H1 (cell line): ENCODE data around the gene TAS2R30. TPM values are rescaled to one million over a fixed set of nuclear protein-coding genes. Genes with fewer than 3 reads are reported as not detected.

Source experiments
- CTCF ChIA-PET: fragments of 300-600 bp; sonication (Branson Sonifier 250); formaldehyde crosslinking; loops from one replicate; lab custom pipeline; 2021; ENCODE audit not compliant: partially characterized antibody; lab: Charles Lee
- POLR2A ChIA-PET: fragments of 300-600 bp; sonication (Branson Sonifier 250); formaldehyde crosslinking; loops from one replicate; lab custom pipeline; 2021; ENCODE audit warnings: inconsistent platforms; ENCODE audit not compliant: partially characterized antibody; lab: Charles Lee
- DNase-seq, 2 experiments: peaks; one replicate each; pipeline versions ENCODE4 v3.0.0 to v3.0.0-alpha.2; 2010 to 2022; ENCODE audit warnings: low spot score in 2 of 2, low read depth in 1 of 2, mixed read lengths in 1 of 2
- FAIRE-seq: peaks from 2 replicates; lab custom pipeline; 2011; peaks lifted over from hg19 to GRCh38; lab: Jason Lieb, UNC
- H2AFZ ChIP-seq: 2 replicates; pipeline ENCODE4 v1.8.1; 2012; ENCODE audit warnings: low read length, inconsistent platforms
- H2AK5ac ChIP-seq: 2 replicates; pipeline ENCODE4 v1.6.1; 2013; ENCODE audit warnings: low read depth, low read length
- H2BK120ac ChIP-seq: replicated peaks from 2 replicates; pipeline ENCODE3; 2013; ENCODE audit warnings: low read depth, low read length, inconsistent platforms
- H2BK12ac ChIP-seq: 2 replicates; pipeline ENCODE4 v1.6.1; 2013; ENCODE audit warnings: low read depth, low read length
- H2BK15ac ChIP-seq: 2 replicates; pipeline ENCODE4 v1.6.1; 2013; ENCODE audit warnings: low read length
- H2BK20ac ChIP-seq: 2 replicates; pipeline ENCODE4 v1.6.1; 2013; ENCODE audit warnings: low read length
- H2BK5ac ChIP-seq: 2 replicates; pipeline ENCODE4 v1.6.1; 2013; ENCODE audit warnings: low read depth, low read length
- H3K14ac ChIP-seq: 2 replicates; pipeline ENCODE4 v1.6.1; 2013; ENCODE audit warnings: inconsistent platforms; ENCODE audit not compliant: insufficient read length
- H3K18ac ChIP-seq: 2 replicates; pipeline ENCODE4 v1.6.1; 2013; ENCODE audit warnings: low read length; ENCODE audit errors: extremely low read depth
- H3K23ac ChIP-seq: 2 replicates; pipeline ENCODE4 v1.6.1; 2013; ENCODE audit warnings: inconsistent platforms; ENCODE audit not compliant: insufficient read length
- H3K23me2 ChIP-seq: 2 replicates; pipeline ENCODE4 v1.6.1; 2013; ENCODE audit warnings: low read depth, low read length
- H3K27ac ChIP-seq: 2 replicates; pipeline ENCODE4 v1.6.1; 2011; ENCODE audit warnings: low read depth, low read length, inconsistent platforms
- H3K27me3 ChIP-seq, 4 experiments: replicated peaks in 1 of 4; 1 replicate in 1 of 4; 2 replicates in 3 of 4; pipeline versions ENCODE4 v1.6.1 to v1.8.1; 2011 to 2013; ENCODE audit warnings: low read length in 3 of 4, mild to moderate bottlenecking in 3 of 4, inconsistent platforms in 2 of 4, mixed read lengths in 2 of 4, moderate library complexity in 1 of 4; ENCODE audit not compliant: control insufficient read depth in 3 of 4, insufficient read depth in 3 of 4; ENCODE audit errors: extremely low read depth in 1 of 4
- H3K36me3 ChIP-seq, 4 experiments: 2 replicates each; pipeline versions ENCODE4 v1.6.1 to v1.8.1; 2011 to 2013; ENCODE audit warnings: mild to moderate bottlenecking in 4 of 4, low read length in 3 of 4, moderate library complexity in 2 of 4, control low read depth in 1 of 4, inconsistent platforms in 1 of 4; ENCODE audit not compliant: insufficient read depth in 4 of 4, control insufficient read depth in 2 of 4
- H3K4ac ChIP-seq: replicated peaks from 2 replicates; pipeline ENCODE3; 2013; ENCODE audit warnings: low read length, low read depth, mixed read lengths, inconsistent platforms; ENCODE audit not compliant: insufficient read length
- H3K4me1 ChIP-seq, 4 experiments: replicated peaks in 1 of 4; 1 replicate in 1 of 4; 2 replicates in 3 of 4; pipeline versions ENCODE4 v1.6.1 to v1.8.1; 2011 to 2013; ENCODE audit warnings: low read length in 3 of 4, inconsistent platforms in 2 of 4, mixed read lengths in 1 of 4; ENCODE audit not compliant: insufficient read depth in 4 of 4, control insufficient read depth in 3 of 4
- H3K4me2 ChIP-seq, 2 experiments: 2 replicates each; pipeline versions ENCODE4 v1.6.1 to v1.8.1; 2011 to 2013; ENCODE audit warnings: low read depth in 2 of 2, low read length in 2 of 2, control low read depth in 1 of 2, inconsistent platforms in 1 of 2, mild to moderate bottlenecking in 1 of 2; ENCODE audit not compliant: insufficient read depth in 1 of 2
- H3K4me3 ChIP-seq, 4 experiments: fragments of 200-600, 300-600 bp in 1 of 4; sonication (generic), shearing (Covaris generic), sonication (Bioruptor Twin) in 1 of 4; 2 replicates each; pipeline versions ENCODE4 v1.5.1 to v1.8.1; 2011 to 2016; ENCODE audit warnings: low read length in 4 of 4, low read depth in 3 of 4, control low read depth in 2 of 4, inconsistent platforms in 2 of 4, mild to moderate bottlenecking in 2 of 4, mixed read lengths in 1 of 4, moderate library complexity in 1 of 4; ENCODE audit not compliant: insufficient read depth in 2 of 4; ENCODE audit errors: extremely low read depth in 1 of 4
- H3K56ac ChIP-seq: replicated peaks from 2 replicates; pipeline ENCODE3; 2013; ENCODE audit warnings: low read depth, mild to moderate bottlenecking, mixed read lengths, low read length, inconsistent platforms; ENCODE audit not compliant: insufficient read length
- H3K79me1 ChIP-seq: 2 replicates; pipeline ENCODE4 v1.6.1; 2013; ENCODE audit warnings: low read depth, low read length, control low read depth
- H3K79me2 ChIP-seq, 2 experiments: 2 replicates each; pipeline versions ENCODE4 v1.6.1 to v1.8.1; 2012 to 2013; ENCODE audit warnings: low read length in 2 of 2, mild to moderate bottlenecking in 2 of 2, inconsistent platforms in 1 of 2; ENCODE audit not compliant: insufficient read depth in 2 of 2, control insufficient read depth in 1 of 2
- H3K9ac ChIP-seq, 4 experiments: replicated peaks in 1 of 4; 1 replicate in 1 of 4; 2 replicates in 3 of 4; pipeline versions ENCODE4 v1.6.1 to v1.8.1; 2011 to 2013; ENCODE audit warnings: low read depth in 3 of 4, low read length in 3 of 4, control low read depth in 2 of 4, mild to moderate bottlenecking in 2 of 4, moderate library complexity in 2 of 4, inconsistent platforms in 1 of 4; ENCODE audit errors: extremely low read depth in 1 of 4
- H3K9me3 ChIP-seq, 2 experiments: 2 replicates each; pipeline versions ENCODE4 v1.6.1 to v1.8.1; 2012 to 2013; ENCODE audit warnings: mild to moderate bottlenecking in 2 of 2, moderate library complexity in 2 of 2, control low read depth in 1 of 2, inconsistent platforms in 1 of 2, low read depth in 1 of 2, low read length in 1 of 2, mixed read lengths in 1 of 2; ENCODE audit not compliant: insufficient read depth in 2 of 2
- H4K20me1 ChIP-seq, 2 experiments: replicated peaks in 1 of 2; 2 replicates each; pipeline versions ENCODE3 to v1.8.1; 2011 to 2013; ENCODE audit warnings: inconsistent platforms in 2 of 2, low read length in 2 of 2, mild to moderate bottlenecking in 1 of 2; ENCODE audit not compliant: insufficient read depth in 2 of 2, control insufficient read depth in 1 of 2
- H4K5ac ChIP-seq: 2 replicates; pipeline ENCODE4 v1.6.1; 2013; ENCODE audit warnings: low read length, low read depth, mixed read lengths, inconsistent platforms; ENCODE audit not compliant: insufficient read length
- H4K8ac ChIP-seq: 2 replicates; pipeline ENCODE4 v1.8.0; 2013; ENCODE audit warnings: mild to moderate bottlenecking, moderate library complexity, low read length, inconsistent platforms; ENCODE audit not compliant: insufficient read depth; ENCODE audit errors: extremely low read depth
- H4K91ac ChIP-seq: replicated peaks from 2 replicates; pipeline ENCODE3; 2013; ENCODE audit warnings: low read length, mixed read lengths, inconsistent platforms; ENCODE audit not compliant: insufficient read length
- GABPA ChIP-seq: IDR thresholded peaks from 2 replicates; pipeline ENCODE4 v1.6.1; 2011; ENCODE audit warnings: mild to moderate bottlenecking, low read length, moderate library complexity, borderline replicate concordance; ENCODE audit not compliant: insufficient read depth
- RFX5 ChIP-seq: IDR thresholded peaks from 2 replicates; pipeline ENCODE4 v1.6.1; 2011; ENCODE audit warnings: low read depth, low read length, improper control_type of control experiment, borderline replicate concordance
- TAF7 ChIP-seq: optimal IDR thresholded peaks from 2 replicates; pipeline ENCODE3; 2011; ENCODE audit warnings: low read depth, mild to moderate bottlenecking, inconsistent platforms, low read length, moderate library complexity, borderline replicate concordance
- WGBS, 2 experiments: shearing (Covaris generic) in 1 of 2; methylation state at CpG; one replicate each; pipeline versions ENCODE4 v1.1.6 to v1.1.7; 2013 to 2015; ENCODE audit warnings: low lambda C conversion rate in 2 of 2, mixed read lengths in 2 of 2, inconsistent platforms in 1 of 2, low coverage in 1 of 2, missing lambda C conversion rate in 1 of 2; ENCODE audit not compliant: insufficient replicate concordance in 2 of 2, insufficient coverage in 1 of 2, insufficient read length in 1 of 2; ENCODE audit errors: extremely low coverage in 1 of 2, missing lambda C conversion rate in 1 of 2; 5-methylcytosine and 5-hydroxymethylcytosine counted together
- polyA plus RNA-seq, 7 experiments: library from polyadenylated mRNA; depleted of rRNA in 3 of 7; stranded (reverse) in 5 of 7; unstranded in 2 of 7; fragments of >200 nt in 5 of 7; fragments of 200-250 nt in 2 of 7; gene quantifications; 1 replicate in 5 of 7; 2 replicates in 1 of 7; 4 replicates in 1 of 7; pipeline versions ENCODE4 v1.2.1 to v1.2.3, GENCODE V29; 2011 to 2013; ENCODE audit warnings: missing spikeins in 2 of 7, mixed read lengths in 2 of 7
- total RNA-seq: library from RNA; stranded (reverse); fragmentation: NEBNext Ultra II Directional; extraction: Animal tissue kit (Norgen Biotek cat#: 25700); gene quantifications from 2 replicates; pipeline ENCODE4 v1.2.1, GENCODE V29; 2021

The TAS2R30 gene
- total and polyA plus RNA-seq, 2 of the 8 experiments (the other 6 are each of a cell fraction or from before 2014, with no cell fraction given) = 0.33 to 1.0 TPM

DNA sequence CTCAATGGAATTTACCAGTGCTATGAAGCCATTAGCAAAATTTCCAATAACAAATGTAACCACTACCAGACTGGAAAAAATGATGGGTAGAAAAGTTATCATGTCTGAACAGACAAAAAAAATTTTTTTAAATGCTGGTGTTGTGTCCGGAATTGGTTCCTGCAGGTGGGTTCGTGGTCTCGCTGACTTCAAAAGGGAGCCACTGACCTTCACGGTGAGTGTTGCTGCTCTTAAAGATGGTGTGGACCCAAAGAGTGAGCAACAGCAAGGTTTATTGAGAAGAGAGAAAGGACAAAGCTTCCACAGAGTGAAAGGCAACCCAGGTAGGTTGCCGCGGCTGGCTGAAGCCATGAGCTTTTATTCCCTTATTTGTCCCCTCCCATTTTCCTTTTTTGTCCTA is 42.3 kb downstream of the TAS2R30 start, which contains the start of gene TAS2R43:
TSS of gene TAS2R43 (minus strand) at position 186 of the 400 bp plus-strand sequence. CDS start at position 102, 84 bp downstream.
- H3K9me3 ChIP-seq = no peaks in the 10 kb centered on the region
- H2BK120ac ChIP-seq = no peak within 1 kb of the TSS
- ChIA-PET POLR2A (no interaction called here), CTCF (no interaction called here)
- H3K4me1 ChIP-seq = no peaks in the 10 kb centered on the region
- H4K20me1 ChIP-seq = no peaks in the 10 kb centered on the region
- H3K9ac ChIP-seq = no peak within 1 kb of the TSS
- no peaks in the 10 kb centered on the region for H3K79me1 ChIP-seq
- H3K4ac ChIP-seq = no peak within 1 kb of the TSS
- no peak within 1 kb of the TSS for H2BK15ac ChIP-seq
- no peaks in the 10 kb centered on the region; a peak in 1 of 4 replicates for H3K79me2 ChIP-seq
- H3K18ac ChIP-seq = no peak within 1 kb of the TSS
- H3K4me2 ChIP-seq = no peak within 1 kb of the TSS
- FAIRE-seq (no peak), DNase-seq (no peak)
- H3K36me3 ChIP-seq = no peaks in the 10 kb centered on the region
- WGBS, 2 experiments = 90% methylated on average over 4 of the region's 6 CpGs; no CpG with 5 or more reads in 1 of the 2 experiments
- no peak within 1 kb of the TSS for H2BK5ac ChIP-seq
- H3K23me2 ChIP-seq = no peaks in the 10 kb centered on the region
- H4K5ac ChIP-seq = no peak within 1 kb of the TSS
- no peak within 1 kb of the TSS for H3K56ac ChIP-seq
- H3K27ac ChIP-seq = no peak within 1 kb of the TSS
- TF ChIP-seq RFX5 = no peak
- no peak for TF ChIP-seq TAF7
- no peak for TF ChIP-seq GABPA
- H3K23ac ChIP-seq = no peak within 1 kb of the TSS
- no peak within 1 kb of the TSS for H4K91ac ChIP-seq
- H2BK20ac ChIP-seq = no peak within 1 kb of the TSS
- H3K14ac ChIP-seq = no peak within 1 kb of the TSS
- no peak within 1 kb of the TSS for H4K8ac ChIP-seq
- no peak within 1 kb of the TSS for H3K4me3 ChIP-seq
- no peak within 1 kb of the TSS for H2AFZ ChIP-seq
- H2AK5ac ChIP-seq = no peak within 1 kb of the TSS
- H2BK12ac ChIP-seq = no peak within 1 kb of the TSS
- H3K27me3 ChIP-seq = no peaks in the 10 kb centered on the region
